ENCODE data around the gene IPO13.

IPO13 gene

DNA sequence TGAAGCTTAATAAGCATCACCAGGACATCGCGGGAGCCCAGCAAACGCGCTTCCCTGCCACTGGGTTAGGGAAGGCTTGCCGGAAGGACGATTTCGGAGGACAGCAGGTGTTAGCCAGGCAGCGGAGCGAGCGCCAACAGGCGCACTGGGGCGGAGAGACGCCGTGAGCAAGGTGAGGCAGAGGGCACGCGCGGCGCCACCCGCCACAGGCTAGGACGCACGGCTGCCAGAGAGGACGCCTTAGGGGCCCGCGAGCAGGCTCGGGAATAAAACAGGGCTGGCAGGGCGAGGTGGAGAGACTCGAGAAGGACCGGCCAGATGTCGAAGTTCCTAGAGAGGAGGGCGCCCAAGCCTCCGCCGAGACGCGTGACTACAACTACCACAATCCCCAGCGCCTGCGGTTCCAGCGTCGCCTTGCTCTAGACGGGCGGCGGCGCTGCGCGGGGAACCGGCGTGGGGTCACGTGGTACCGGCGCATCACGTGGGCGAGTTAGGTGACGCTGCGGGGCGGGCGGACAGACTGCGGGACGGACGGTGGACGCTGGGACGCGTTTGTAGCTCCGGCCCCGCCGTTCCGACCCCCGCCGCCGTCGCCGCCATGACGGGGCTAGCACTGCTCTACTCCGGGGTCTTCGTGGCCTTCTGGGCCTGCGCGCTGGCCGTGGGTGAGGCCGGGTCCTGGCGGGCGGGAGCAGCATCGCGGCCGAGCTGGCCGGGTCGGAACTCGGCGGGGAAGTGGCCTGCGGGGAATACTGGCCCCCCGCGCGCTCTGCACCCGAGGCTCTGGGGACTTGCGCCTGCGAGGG lies 27.9 kb downstream of the IPO13 start, which contains the start of gene ATP6V0B:
Gene ATP6V0B (plus strand): TSS at position 518 of the 806 bp plus-strand sequence. CDS start 81 bp downstream, at position 599.
- no peak for FAIRE-seq

DNA sequence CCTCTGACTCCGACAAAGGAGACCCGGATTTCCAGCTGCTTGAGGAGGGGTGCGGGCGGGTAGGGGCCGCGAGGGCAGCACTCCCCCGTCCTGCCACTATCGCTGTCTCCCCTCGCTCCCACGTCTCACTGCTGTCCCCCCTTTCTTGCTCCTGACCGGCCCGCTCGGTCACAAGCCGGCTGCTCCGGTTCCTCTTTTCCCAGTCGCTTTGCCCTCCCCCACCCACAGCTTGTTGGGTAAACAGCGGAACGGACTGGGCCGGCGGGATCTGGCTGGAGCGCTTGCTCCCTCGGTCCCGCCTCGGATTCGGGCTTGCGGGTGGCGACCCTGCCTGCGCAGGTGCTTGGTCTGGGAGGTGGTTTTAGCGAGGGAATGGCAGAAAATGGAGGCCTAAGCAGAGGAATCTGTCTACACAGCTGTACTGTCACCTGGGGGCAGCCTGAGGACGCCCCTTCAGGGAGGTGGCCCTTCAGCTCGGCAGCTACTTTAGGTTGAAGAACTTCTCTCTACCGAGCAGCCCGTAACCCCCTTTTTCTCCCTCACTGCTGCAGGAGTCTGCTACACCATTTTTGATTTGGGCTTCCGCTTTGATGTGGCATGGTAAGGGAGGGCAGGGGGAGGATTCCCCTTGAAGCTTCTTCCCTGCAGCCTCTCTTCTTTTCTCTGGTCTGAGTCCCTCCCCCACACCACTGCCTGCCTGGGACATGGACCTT lies 28.7 kb downstream of the IPO13 start:
- FAIRE-seq: no peak

DNA sequence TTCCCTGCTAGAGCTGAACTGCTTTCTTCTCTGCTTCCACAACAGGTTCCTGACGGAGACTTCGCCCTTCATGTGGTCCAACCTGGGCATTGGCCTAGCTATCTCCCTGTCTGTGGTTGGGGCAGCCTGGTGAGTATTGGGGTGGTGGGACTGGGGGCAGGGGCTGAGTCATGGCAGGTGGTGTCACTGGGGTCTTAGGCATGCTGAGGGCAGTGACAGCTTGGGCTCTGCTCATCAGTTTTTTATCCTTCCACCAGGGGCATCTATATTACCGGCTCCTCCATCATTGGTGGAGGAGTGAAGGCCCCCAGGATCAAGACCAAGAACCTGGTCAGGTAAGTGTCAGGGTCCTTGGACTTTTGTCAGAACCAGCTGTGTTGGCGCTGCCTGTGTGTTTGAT lies 29.3 kb downstream of the IPO13 start:
- FAIRE-seq: no peak

DNA sequence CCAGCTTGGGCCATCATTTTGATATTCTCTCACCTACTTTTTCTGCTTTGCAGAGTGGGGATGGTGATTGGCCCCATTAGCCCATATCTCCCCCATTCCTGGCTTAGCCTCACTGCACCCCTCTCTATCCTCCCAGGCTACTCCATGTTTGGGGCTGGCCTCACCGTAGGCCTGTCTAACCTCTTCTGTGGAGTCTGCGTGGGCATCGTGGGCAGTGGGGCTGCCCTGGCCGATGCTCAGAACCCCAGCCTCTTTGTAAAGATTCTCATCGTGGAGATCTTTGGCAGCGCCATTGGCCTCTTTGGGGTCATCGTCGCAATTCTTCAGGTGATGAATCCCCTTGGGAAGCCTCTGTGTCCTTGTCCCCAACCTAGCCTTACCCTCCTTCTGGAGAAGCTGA lies 30.1 kb downstream of the IPO13 start:
- FAIRE-seq: no peak

DNA sequence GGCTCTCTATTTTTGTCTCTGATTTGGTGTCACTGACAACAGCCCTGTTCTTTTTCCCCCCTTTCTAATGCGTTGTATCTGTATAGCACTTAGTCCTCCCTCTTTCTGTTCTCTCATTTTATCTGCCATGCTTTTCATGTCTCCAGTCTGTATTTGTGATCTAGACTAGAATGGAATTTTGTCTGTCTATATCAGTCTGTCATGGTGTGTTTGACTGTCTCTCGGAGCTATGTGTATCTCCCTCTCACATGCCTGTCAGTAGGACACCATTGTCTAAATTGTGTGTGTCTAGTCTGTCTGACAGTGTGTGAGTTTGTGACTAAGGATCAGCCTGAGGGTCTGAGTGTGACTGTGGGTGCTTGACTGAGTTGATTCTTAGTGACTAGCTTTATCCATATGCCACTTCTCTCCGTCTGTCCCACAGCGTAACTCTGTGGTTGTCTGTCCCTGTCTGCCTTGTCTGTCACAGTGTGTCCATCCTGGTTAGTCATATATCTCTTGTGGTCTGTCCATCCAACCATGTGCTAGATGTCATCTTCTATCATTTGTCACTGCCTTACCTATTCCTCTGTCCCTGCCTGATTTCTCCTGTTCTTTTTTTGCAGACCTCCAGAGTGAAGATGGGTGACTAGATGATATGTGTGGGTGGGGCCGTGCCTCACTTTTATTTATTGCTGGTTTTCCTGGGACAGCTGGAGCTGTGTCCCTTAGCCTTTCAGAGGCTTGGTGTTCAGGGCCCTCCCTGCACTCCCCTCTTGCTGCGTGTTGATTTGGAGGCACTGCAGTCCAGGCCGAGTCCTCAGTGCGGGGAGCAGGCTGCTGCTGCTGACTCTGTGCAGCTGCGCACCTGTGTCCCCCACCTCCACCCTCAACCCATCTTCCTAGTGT lies 30.9 kb downstream of the IPO13 start:
- FAIRE-seq: no peak

DNA sequence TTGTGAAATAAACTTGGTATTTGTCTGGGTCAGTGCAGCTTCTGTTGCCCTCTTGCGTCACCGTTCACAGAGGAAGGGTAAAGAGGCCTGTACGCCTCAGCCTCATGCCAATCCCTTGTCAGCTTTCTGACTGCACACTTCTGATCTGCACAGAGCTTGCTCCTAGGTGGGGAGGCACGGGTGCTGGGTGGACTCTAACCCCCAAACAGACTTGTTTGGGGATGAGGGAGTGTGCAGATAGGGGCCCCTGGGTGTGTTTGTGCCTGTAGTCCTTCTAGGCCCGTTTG lies 31.5 kb downstream of the IPO13 start:
- FAIRE-seq: no peak

DNA sequence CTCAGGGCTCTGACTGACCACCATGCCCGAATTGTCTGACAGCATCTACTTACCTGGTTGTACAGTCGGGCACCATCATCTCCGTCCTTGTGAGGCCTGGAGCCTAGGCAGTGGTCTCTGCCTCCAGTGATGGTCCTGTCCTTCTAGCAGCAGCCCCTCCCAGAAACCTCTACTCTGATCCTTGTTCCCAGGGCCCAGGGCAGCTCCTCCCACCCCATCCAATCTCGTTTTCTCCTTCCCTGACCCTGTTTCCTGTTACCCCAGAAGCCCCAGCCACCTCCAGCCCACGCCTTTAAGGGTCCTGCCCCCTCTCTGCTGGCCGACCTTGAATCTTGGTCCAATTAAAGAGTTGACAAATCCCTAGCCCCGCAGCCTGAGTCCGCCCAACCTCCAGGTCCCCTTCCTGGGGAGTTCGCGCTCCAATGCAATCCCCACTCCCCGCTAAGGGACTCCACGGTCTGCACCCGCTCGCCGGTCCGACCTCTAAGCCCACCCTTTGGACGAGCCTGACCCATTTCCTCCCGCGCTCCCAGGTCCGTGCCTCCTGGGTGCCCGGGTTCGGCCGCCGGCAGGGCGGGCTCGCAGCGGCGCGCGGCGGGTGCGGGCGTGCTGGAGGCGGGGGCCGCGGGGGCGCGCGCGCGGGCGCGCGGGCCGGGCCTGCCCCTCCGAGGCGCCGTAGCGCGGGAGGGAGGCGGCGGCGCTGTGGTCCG lies 32.0 kb downstream of the IPO13 start, which contains the start of gene B4GALT2:
Gene B4GALT2 (plus strand): TSS at position 660 of the 710 bp plus-strand sequence. CDS start 1,951 bp downstream, outside the sequence.
- no peak for FAIRE-seq

DNA sequence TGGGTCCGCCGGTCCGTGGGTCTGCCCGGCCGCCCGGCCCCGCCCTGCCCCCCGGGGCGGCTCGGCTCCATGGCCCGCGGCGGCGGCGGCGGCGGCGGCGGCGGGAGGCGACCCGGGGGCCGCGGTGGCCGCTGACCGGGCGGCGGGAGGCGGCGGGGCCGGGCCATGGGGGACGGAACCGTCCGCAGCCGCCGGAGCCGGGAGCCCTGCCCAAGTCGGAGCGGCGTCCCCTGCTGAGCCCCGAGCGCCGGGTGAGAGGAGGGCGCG lies 32.4 kb downstream of the IPO13 start:
- no peak for FAIRE-seq

DNA sequence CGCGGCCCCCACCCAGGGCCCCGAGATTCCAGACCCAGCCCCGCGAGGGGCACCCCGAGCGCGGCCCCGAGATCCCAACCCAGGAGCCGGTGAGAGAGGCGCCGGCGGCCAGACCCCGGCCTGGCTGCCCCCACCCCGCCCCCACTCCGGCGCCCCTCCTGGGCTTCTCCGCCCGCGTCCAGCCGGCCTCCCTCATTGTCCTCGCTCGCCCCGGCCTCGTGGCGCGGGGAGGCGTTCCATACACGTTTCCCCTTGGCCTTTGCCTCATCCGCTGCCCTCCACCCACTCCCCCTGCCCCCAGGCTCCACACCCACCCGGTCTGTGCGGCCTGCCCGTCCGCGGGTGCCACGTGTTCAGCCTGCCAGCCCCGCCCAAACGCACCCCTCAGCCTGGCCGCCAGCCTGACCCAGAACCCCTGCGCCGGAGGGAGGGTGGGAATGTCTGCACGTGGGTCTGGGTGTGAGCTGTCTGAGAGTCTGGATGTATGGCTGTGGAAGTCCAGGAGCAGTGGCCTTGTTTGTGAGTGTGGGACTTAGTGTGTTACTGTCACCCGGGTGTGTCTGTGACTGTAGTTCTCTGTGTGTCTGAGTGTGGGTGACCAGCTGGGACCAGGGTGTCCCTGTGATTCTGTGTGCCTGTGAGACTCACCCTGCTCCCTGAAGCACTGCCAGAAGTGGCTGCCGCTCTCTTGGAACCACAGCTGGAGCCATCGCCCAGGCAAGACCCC lies 32.9 kb downstream of the IPO13 start:
- FAIRE-seq: no peak

DNA sequence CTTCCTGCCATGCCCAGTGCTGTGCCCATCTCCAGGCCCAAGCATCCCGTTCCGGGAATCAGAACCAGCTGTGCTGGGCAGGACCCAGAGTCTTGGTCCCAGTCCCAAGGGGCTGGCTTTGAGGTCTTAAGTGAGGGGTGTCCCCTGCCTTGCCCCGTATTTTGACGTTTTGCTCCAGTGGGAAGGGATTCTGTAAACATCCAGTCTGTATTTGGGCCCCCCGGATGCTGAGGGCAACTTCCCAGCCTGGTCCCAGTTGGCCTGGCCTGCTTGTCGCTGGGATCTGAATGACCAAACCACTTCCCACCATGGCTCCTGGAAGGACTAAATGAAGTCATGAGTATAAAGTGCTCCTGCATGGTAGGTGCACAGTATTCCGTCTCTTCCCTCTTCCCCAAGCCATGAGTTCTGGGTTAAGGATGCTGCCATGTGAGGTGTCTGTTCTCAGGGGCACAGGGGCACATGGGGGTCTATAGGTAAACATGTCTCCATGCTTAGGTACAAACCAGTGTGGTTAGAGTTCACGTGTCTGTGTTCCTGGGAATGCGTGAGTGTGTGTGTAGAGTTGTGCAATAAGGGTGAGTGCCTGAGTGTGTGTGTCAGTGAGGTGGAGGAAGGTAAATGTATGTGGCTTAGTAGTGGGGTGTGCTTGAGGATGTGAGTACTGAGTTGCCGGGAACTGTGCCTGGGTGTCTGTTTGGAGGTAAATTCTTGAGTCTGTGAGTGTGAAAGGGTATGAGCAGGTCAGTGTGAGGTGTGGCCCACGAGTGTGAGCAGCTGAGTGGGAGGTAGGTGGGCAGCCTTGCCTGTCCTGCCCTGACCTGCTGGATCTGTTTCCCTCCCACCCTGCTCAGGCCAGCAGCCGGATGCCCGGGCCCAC lies 33.7 kb downstream of the IPO13 start:
- FAIRE-seq: no peak

DNA sequence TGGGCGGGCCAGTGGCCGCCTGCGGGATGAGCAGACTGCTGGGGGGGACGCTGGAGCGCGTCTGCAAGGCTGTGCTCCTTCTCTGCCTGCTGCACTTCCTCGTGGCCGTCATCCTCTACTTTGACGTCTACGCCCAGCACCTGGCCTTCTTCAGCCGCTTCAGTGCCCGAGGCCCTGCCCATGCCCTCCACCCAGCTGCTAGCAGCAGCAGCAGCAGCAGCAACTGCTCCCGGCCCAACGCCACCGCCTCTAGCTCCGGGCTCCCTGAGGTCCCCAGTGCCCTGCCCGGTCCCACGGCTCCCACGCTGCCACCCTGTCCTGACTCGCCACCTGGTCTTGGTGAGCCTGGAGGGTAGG lies 34.4 kb downstream of the IPO13 start:
- no peak for FAIRE-seq

DNA sequence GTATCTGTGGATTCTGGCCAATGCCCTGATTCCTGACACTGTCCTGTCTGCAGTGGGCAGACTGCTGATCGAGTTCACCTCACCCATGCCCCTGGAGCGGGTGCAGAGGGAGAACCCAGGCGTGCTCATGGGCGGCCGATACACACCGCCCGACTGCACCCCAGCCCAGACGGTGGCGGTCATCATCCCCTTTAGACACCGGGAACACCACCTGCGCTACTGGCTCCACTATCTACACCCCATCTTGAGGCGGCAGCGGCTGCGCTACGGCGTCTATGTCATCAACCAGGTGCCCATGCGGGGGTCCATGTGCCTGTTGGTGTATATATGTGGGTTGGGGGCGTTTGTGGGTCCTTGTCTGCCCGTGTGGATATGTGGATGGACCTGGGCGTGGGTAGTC lies 34.9 kb downstream of the IPO13 start:
- FAIRE-seq: no peak

DNA sequence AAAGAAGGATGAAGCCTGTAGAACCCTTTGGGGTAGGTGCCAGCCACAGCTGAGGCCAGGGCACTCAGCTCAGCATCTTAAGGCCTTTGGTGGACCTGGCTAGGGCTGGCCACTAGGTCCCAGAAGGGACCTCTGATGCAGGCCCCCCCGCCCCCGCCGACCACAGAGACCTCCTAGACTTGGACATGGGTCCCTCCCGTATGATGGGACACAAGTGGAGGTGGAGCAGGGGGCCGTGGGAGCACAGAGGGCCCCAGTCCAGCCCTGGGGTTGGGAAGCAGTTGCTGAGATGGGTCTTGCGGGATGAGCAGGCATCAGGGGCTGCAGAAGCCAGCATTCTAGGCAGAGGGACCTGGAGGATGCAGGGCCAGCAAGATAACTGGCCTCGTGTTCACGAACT lies 35.5 kb downstream of the IPO13 start:
- no peak for FAIRE-seq

DNA sequence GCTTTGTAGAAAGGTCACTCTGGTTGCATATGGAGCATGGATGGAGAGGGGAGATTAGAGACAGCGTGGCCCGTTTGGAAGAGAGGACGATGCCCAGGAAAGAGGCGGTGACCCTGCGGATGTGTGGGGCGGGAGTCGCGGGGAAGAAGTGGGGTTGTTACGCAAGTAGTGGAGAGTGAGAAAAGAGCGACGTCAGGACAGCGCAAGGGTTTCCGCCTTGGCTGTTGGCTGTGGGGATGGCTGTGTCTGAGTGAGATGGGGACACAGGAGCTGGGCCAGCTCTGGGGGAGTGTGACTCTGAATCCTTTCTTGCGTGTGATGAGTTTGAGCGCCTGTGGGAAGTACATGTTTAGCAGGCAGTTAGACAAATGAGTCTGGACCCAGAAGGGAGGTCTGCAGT lies 36.1 kb downstream of the IPO13 start:
- FAIRE-seq: no peak

DNA sequence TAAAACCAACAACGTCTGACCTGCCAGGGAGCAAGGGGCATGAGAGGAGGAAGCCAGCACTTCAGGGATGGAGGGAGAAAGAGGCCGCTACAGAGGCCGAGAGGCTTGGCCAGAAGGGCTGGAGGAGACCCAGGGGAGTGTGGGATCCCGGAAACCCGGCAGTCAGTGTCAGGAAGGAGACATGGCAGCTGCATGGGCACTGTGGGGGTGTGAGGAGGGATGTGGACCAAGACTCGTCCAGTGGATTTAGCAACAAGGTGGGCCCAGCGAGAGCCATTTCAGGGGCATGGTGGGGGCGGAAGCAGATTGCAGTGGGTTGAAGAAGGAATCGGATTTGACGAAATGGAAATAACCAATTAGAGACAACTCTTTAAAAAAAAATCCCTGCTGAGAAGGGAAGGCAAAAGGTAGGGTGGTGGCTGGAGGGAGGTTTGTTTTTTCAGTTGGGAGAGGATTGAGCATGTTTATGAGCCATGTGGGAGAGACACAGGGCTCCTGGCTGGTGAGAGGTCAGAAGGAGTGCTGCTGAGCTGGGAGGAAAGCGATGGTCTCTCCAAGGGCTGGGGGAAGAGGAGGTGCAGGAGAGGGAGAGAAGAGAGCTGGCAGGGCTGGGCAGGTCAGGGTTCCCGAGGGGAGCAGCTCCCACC lies 36.6 kb downstream of the IPO13 start:
- FAIRE-seq: no peak

DNA sequence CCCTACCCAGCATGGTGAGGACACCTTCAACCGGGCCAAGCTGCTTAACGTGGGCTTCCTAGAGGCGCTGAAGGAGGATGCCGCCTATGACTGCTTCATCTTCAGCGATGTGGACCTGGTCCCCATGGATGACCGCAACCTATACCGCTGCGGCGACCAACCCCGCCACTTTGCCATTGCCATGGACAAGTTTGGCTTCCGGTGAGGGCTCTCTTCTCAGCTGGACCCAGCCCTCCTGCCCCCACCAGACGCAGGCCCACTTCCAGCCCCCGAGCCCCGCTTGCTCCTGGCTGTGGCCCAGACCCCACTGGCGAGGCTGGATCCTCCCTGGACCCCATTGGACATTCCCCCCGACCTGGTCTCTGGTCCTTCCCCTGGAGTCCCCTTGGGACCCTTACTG lies 38.1 kb downstream of the IPO13 start:
- no peak for FAIRE-seq

DNA sequence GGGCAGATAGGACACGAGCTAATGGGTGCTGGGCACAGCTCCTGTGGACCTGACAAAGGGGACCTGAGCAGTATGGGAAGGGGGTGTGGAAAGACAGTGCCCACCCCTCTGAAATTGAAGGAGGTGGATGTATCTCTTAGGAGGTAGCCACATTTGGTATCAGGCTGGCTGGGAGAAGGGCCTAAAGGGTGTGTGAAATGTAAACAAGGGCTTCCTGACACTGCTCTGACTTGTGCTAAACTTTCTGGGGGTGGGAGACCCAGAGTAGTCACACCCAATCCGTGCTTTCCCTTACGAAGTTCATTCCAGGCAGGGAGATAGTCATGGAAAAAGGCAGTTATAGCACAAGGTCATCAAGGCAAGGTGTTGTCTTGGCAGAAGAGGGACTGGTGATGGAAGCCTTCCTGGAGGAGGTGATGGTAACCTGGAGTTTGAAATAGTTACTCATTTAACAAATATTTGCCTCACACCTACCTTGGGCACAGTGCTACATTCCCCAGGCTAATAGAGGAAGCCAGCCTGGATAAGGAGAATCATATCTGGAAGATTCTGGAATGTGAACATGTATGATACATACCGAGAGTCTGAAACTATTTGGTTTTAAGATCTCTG lies 39.3 kb downstream of the IPO13 start:
- FAIRE-seq: no peak

DNA sequence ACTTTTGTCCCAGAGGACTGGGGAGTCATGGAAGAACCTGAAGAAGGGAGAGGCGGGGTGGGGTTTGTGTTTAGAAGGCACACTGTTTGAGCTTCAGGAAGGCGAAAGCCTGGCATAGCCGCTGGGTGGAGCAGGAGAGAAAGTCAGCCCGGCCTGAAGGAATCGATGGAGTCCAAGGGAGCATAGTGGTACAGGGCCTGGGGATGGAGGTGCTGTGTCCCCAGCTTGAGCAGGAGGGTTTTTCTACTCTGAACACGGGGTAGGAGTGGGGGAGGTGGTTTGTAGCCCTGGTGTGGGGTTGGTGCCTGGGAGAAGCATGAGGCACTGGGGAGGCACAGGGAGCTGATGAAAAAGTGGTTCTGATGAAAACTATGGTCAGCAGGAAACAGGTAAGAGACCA lies 40.0 kb downstream of the IPO13 start:
- FAIRE-seq: no peak

DNA sequence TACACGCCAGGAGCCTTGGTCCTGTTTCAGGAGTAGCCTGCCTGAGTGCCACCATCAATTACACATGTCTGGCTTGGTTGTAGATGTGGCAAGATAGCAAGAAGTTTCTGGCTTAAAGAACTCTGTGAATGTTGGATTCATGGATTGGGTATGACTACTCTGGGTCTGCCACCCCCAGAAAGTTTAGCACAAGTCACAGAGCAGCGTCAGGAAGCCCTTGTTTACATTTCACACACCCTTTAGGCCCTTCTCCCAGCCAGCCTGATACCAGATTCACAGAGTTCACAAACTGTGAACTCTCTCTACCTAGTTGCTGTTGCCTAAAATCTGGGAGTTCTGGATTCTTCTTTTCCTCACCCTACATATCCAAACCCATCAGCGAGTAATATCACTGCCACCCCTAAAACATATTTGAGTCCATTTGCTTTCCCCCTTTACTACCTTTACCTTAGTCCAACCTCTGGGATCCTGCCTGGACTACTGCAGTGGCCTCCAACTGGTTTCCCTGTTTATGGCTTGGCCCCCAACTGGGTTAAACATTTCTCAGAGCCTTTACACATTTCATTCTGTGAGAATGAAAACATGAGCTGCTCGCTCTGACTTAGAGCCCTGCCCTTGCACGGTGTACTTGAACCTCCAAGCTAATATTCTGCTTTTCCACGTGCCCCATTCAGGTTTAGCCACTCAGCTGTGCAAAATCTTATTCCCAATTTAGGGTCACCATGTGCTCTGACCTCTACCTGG lies 40.6 kb downstream of the IPO13 start:
- FAIRE-seq: no peak

All from A204.1 (cell line).